SHP77 (cell line): ENCODE data around the gene NFIB.
A peak's percentile ranks its signal among the peaks of the same experiment; 100 is the strongest.

Experiments used
- DNase-seq, 2 experiments: peaks; one replicate each; lab custom pipeline; 2025; lab: John Stamatoyannopoulos, UW

NFIB gene

DNA sequence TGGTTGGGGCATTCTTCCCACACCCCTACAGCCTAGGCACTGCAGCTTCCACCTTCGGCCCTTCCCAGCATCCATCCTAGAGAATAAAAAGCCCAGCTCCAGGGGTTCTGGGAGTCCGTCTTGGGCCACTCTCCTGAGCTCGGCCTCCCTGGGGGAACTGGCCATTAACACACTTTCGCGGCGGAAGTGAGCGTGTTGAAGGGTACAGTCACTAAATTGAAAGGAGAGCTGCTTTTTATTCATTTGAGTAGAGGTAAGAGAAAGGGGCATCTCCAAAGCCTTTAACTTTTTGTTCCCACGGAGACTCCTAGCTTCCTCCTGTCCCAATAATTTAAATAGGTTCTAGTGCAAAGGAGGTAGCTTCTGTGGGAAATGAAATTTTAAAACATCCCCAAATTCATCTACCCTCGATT, 31.0 kb upstream of the NFIB start:
- no peak for DNase-seq

DNA sequence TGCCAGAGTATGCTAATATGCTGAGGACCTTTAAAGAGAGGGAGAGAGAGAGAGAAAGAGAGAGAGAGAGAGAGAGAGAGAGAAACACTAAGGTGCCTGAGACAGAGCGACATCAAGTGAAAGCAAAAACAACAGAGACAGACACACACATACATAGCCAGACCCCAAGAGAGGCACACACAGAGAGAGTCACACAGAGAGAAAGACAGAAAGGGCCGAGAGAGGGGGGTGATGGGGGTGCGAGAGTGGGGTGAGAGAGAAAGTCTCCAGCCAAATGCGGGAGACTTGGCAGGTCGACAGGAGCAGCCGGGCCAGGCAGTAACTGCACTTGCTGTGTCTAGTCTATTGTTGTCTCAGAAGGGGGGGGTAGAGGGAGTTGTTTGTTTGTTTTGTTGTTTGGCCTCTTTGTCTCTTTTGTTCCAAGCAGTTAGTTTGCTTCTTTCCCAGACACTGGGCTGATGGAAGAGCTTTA, 30.1 kb upstream of the NFIB start:
- DNase-seq, result no peak

DNA sequence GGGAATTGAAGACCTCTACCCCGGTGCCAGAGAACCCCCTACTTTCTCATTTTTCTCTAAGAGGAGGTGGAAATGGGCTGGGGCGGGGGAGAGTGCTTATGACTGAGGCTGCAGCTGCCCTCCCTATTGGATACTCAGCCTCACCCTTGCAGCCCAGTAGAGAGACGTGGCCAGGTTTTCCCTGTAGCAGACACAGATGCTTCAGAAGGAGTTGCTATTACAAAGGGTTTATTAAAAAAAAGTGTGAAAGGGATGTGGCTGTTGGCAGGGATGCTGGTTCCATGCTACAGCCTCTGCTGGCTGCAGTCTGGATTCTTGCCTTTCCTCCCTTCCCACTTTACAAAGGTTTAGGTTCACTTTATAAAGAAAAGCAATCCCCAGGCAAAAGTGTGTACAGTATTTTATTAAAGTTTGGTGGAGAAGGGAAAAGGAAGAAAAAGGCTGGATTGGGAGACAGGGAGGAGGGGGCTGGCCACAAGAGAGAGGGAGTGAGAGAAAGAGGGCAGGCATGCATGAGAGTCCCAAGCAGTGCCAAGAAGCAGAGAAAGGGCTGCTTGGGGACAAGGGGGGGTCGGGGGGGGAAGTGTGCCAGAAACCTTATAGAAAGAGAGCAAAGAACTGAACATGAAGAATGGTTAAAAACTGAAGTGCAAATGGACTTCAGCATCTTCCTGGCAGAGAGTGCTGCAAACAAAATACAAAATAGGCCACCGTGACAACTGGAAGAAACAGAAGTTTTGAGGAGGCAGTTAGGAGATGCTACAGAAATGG, 29.5 kb upstream of the NFIB start:
- no peak for DNase-seq

DNA sequence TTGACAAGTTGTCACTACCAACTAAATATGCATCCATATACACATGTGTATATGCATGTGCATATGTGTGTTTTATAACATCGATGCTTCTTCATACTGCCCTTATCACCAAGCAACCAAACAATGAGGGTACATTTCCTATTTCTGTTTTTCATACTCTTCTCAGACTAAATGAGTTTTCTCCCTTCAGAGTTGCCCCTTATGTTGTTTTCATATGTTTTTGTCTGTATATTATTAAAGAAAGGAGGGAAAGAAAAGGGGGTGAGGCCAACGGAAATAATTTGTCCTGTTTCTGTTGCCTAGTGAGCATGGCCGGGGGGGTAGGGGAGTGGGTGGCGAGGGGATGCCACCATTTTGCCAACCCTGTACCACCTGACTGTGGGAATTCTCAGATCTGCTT, 28.8 kb upstream of the NFIB start:
- no peak for DNase-seq

DNA sequence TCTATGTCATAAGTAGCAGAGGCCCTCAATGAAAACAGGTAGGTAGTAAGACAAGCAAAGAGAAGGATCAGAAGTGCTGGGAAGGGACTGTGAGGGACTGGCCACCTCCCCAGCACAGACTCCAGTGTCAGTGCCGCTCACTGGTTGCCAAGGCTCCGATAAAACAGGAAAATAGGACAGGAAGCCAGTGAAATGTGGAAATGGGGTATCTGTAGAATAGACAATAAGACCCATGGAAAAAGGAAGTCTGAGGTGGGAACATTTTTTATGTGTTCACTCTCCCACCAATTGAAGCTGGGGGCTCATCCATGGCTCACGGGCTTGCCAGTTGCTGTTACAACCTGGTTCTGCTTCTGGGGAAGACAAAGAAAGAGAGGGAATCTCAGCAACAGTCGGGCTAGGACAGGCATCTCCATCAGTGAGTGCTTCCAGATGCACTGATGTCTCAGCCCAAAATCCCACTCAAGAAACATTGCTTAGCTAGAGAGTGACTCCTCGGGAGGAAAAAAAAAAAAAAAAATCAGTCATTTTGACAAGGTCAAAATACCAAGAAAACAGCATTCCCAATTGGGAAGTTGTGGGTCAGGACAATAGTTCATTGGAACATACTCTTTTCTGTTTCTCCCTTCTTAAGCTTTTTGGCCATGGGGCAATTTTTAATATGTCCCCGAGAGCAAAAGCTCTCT, 27.6 kb upstream of the NFIB start:
- DNase-seq, result no peak

DNA sequence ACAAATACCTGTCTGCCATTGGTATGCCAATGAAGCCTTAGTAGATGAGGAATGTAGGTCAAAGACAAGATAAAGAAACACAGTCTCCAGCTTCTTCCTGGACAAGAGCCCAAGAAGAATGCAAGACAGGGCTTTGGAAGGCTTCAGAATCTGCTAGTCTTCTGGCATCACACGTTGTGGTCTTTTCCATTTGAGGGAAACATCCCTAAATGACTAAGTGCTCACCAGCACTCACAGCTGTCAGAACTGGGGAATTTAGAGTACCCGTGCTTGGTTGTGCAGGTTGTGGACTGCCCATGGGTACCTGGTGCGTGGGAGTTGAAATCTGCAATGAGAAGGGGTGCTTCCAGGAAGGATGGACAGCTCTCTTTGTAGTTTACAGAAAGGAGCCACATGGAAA, 27.1 kb upstream of the NFIB start:
- no peak for DNase-seq

DNA sequence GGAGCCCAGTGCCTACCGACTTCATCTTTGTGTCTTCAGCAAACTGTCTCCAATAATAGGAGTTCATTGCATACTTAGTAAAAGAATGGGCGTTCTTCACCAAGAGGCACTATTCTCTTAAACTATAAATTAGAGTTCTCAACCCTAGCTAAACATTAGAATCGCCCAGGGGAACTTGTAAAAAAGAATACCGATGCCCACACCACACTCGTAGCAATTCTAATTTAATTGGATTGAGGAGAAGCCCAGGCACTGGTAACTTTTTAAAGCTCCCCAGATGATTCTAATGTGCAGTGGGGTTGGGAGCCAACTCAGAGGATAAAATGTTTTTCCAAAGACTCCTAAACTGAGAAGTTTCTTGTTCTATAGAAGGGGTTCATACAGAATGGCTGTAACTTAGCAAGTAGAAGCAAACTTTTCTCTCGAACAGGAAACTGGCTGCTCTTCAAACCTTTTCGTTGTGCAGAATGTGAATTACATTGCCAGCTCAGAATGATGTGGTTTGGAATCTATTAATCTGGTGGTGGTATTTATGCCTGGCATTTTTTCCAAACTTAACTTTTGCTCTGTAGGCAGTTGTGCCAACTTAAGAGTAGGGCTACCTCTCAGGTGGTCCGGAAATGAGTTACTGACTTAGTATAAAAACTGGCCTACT, 26.4 kb upstream of the NFIB start:
- no peak for DNase-seq

DNA sequence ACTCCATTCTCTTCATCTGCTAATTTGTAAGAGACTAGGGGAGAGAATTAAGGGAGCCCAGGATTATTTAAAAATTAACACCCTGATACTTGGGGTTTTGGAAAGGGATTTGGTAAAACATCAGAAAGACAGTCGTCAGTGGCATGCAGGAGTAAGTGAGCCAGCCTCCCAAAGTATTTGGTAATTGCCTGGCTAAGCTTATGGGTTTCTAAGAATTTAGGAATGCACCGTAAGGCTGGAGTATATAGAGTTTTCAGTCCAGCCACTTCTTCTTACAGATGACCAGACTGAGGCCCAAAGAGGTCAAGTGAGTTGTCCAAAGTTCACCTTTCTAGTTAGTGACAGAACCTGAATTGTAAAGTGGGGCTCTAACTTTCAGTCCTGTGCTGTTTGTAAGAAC, 25.8 kb upstream of the NFIB start:
- no peak for DNase-seq

DNA sequence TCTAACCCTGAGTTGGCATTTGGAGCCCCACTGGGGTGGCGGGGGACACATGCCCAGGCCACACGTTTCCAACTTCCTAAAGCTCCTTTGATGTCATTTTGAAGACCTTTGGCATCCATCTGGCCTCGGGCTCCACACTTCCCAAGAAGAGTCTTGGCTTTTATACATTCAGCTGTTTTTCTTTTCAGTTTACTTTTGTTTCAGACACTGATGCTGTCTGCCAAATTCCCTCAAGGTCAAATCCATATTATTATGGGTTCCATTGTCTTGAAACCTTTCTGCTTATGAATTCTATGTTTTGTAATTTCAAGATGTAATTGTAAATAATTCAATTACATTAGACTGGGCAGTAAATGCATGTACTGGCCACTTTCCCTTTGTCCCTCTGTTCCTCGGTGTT, 23.7 kb upstream of the NFIB start:
- no peak for DNase-seq

GRCh38 chr9:14336244-14336643, 22.3 kb upstream of the NFIB start:
- no peak for DNase-seq

DNA sequence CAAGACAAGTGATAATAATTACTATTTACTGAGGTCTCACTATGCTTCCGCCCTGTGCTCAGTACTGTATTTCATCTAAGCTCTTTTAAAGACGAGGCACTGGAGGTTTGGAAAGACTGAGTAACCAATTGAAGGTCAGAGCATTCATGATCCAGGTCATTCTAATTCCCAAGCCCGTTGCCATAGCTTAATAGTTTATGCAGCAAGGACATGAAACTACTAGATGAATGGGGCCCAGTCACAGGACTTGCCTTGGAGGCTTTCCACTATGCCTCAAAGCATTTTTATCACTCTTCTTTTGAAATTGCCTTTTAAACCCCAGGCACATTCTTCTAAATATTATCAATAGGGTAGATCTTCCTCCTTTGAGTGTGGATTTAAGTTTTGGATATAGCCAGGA, 17.2 kb upstream of the NFIB start:
- DNase-seq, result no peak

DNA sequence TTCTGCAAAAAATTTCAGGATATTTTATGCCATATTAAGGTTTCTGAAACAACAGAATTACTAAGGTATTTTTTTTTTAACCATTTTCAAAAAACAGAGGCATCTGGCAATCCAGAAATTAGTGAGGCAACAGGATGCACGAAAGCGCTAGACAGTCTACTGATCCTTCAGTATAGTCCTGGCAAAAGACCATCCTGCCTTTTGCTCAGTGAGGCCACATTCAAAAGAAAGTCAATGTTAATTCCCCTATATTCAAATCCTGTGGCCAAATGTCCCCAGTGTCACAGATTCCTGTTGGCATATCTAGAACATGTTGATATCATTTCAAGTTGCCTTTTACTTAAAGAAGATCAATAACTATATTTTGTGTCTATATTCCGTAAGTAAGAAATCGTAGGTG, 13.1 kb upstream of the NFIB start:
- DNase-seq, result no peak

DNA sequence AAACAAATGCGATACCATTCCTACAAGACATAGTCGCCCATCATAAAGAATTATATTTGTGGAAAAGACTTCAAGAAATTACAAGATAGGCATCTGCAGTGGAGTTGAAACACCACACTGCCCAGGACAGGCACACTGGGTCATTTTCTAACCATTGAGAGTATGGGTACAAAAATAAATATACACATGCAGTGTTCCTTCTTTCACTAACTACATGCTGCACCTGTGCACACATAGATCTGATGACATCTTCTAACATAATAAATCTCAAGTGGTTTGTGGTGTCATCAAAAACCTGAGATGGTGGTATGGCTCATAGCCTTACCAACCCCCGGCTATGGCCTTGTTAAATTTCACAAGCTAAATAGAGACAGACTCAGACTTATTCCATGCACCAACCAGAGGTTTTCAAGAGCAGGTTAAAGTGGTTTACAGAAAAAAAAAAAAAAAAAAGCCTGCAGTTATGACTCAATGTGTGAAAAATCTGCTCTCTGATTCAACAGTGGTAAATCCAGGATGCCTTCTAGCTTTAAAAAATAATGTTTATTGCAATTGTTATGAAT, 12.4 kb upstream of the NFIB start:
- peak; percentile 90 to 94 for DNase-seq

GRCh38 chr9:14325147-14325546, 11.2 kb upstream of the NFIB start:
- DNase-seq, result no peak

- no peak for DNase-seq
Measured at GRCh38 chr9:14323985-14324650, 10.2 kb upstream of the NFIB start.

DNA sequence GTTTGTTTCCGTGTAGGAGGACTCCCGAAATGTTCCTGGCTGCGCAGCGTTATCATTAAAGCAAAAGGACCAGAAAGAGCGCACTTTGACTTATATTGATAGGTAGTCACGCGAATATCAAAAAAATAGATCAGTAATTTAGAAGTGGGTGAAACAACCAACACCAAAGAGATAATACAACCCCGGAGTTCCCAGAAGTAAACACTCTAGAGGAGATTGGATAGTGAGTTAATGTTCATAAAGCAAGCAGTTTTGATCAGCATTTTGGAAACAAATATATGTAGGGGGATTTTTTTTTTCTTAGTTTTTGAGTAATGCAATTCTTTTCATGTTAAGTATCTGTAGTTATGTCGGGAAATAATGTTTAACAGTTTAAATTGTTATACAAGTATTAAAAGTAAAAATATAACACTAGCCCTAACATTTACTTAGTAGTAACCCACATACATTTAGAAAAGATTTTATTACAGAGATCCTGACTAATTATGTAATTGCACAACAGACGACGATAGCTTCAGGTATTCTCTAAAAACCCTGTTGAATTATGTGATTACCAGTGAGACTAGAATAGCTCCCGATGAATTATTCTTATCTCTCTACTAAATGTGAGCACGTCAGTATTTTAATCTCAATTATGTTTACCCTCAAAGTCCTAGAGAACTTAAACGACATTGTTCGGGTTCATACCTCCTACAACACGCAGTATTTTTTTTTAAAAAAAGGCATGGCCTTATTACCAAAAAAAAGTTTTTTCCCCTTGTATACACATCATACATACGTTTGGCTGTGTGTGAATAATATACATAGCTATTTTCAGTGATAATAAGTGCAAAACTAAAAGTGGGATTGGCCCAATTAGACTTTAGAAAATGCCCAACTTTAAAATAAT, 9.4 kb upstream of the NFIB start:
- DNase-seq, result no peak

- DNase-seq, result peak; percentile 58 to 71
Measured at GRCh38 chr9:14322211-14323082, 8.5 kb upstream of the NFIB start.

DNA sequence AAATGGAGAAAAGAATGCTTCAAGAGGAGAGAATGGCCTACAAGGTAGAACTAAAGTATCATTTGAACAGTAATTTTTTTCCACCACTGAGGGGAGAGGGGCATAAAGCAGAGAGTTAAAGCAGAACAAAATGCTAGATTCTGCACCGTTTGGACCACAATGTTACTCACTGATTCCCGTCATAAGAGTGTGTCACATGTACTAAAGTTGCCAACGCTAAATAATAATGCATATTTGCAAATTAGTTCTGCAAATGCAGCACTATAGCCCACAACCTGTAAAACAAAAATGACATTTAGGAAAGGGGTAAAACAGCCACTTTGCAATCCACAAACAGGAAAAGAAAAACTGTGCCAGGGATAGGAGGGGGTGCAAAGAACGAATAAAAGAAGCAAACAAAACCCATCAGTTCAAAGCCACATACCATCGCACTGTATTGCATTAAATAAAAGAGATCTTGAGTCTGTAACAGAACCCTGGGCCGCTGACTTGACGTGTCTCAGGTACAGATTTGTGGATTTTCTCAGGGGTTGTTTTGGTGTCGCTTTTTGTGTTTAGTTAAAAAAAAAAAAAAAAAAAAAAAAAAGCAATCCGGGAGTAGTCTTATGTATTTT, 7.7 kb upstream of the NFIB start:
- no peak for DNase-seq

- DNase-seq, result peak in 1 of 2 experiments; percentile 18
Measured at GRCh38 chr9:14320271-14321181, 6.6 kb upstream of the NFIB start.
